ENCODE measurements around the gene ANO8. TPM values are rescaled to one million over a fixed set of nuclear protein-coding genes. Genes with fewer than 3 reads are reported as not detected.
A peak's percentile ranks its signal among the peaks of the same experiment; 100 is the strongest.

Gene ANO8
- total and polyA plus RNA-seq, 2 experiments from 2014 or later, result 4.5 to 24.9 TPM

DNA sequence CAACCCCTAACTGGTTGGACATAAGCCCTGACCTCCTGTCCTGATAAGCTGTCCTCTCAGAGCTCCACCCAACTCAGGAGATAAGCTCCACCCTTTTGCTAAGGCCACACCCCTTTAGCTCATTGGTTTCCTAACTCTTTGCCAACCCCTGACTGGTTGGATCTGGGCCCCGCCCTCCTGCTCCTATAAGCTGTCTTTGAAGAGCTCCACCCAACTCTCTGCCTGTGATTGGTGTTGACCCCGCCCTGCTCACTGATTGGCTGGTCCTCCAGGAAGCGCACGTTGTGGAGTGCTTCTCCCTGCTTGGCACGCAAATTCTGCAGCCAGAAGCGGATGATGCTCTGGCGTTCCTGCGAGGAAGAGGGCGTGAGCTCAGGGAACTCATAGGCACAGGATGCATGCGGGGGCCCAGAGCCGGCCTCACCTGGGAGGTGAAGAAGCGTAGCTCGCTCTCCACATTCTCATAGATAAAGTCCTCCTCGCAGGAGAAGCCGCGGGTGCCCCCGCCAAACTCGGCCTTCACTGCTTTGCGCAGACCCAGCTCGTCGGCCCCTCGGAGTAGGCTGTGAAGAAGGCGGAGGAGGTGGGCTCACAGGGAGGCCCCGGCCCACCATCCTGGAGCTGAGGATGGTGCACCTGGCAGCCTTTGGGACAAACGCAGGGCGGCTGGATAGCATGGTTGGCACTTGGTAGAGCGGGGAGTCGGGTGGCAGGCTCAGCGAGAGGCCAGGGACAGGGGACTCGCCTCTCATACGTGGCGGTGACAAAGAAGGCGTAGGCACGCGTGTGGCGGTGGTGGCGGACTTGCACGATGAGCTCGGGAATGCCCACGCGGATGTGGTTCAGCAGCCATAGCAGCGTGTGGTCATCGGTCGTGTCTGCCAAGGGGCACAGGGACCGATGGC is 1.7 kb downstream of the ANO8 start:
- H3K27ac Mint-ChIP-seq, result no peak overlapping the region
- peak; percentile 6 for ATAC-seq
- H3K4me1 Mint-ChIP-seq, result peaks cover 20% of the 10 kb centered on the region
- DNase-seq (ENCODE audit: low spot score), result peak; percentile 94
- no peak overlapping the region for H2AFZ ChIP-seq
- no peaks in the 10 kb centered on the region for H3K79me2 ChIP-seq (replicated peaks; ENCODE audit: insufficient read depth)
- no peaks in the 10 kb centered on the region for H3K9me2 ChIP-seq (ENCODE audit: insufficient read depth)
- H3K4me3 ChIP-seq, result peak overlapping the region; percentile 12; the same call in 1 of the 2 replicates
- no peaks in the 10 kb centered on the region for H4K20me1 ChIP-seq (replicated peaks; ENCODE audit: insufficient read depth)
- H3K4me2 ChIP-seq, result 0 out of 2 replicates have a peak overlapping the region, but pooled peaks have one; percentile 20
- H3K36me3 Mint-ChIP-seq (ENCODE audit: low read depth), result peaks cover 18% of the 10 kb centered on the region
- peaks cover 5% of the 10 kb centered on the region; the same call in 2 of the 3 replicates for H3K9me3 Mint-ChIP-seq
- H3K4me1 ChIP-seq (ENCODE audit: insufficient read depth), result no peaks in the 10 kb centered on the region; the same call in 1 of the 2 replicates
- peaks cover 9% of the 10 kb centered on the region; the same call in 1 of the 2 replicates for H3K27me3 ChIP-seq (ENCODE audit: insufficient read depth)
- TF ChIP-seq CREB1 (CRISPR knock-in tag; IDR thresholded peaks at IDR 0.05; ENCODE audit: low read depth) (no peak), POLR2AphosphoS5 (IDR thresholded peaks at IDR 0.05; ENCODE audit: low read depth) (peak; percentile 46)
- peaks cover 14% of the 10 kb centered on the region for H3F3A ChIP-seq (replicated peaks; ENCODE audit: low read depth)
- peak overlapping the region; percentile 51 for H3K4me3 Mint-ChIP-seq
- H3K27me3 Mint-ChIP-seq (ENCODE audit: insufficient read depth, low read depth, poor library complexity), result peaks cover 19% of the 10 kb centered on the region
- H3K36me3 ChIP-seq (ENCODE audit: insufficient read depth), result no peaks in the 10 kb centered on the region
- no peak overlapping the region for H3K27ac ChIP-seq (ENCODE audit: low read depth)

DNA sequence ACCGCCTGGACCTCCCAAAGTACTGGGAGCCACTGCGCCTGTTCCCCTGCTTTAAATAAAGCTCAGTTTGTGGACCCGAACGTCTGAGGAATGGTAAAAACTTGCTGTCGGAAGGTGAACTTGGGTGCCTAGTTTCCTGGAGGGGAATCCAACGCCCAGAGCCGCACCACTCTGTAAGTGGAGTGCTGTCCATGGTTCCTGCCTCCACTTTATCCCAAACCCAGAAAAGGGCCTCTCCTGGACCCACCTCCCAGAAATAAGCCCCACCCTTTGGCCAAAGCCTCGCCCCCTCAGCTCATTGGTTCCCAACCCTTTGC is 2.3 kb downstream of the ANO8 start:
- Histone ChIP-seq H2AFZ (no peak overlapping the region), H3F3A (replicated peaks; ENCODE audit: low read depth) (peaks cover 20% of the 10 kb centered on the region), H3K27me3 (ENCODE audit: insufficient read depth) (peaks cover 9% of the 10 kb centered on the region; the same call in 1 of the 2 replicates), H3K4me1 (ENCODE audit: insufficient read depth) (peaks cover 2% of the 10 kb centered on the region; the same call in 1 of the 2 replicates), H3K79me2 (replicated peaks; ENCODE audit: insufficient read depth) (no peaks in the 10 kb centered on the region), H3K4me2 (no peak overlapping the region), H4K20me1 (replicated peaks; ENCODE audit: insufficient read depth) (no peaks in the 10 kb centered on the region), H3K36me3 (ENCODE audit: insufficient read depth) (no peaks in the 10 kb centered on the region), H3K27ac (ENCODE audit: low read depth) (no peak overlapping the region), H3K4me3 (no peak overlapping the region), H3K9me2 (ENCODE audit: insufficient read depth) (no peaks in the 10 kb centered on the region)
- no peak overlapping the region for H3K27ac Mint-ChIP-seq
- H3K9me3 Mint-ChIP-seq, result peaks cover 5% of the 10 kb centered on the region; the same call in 2 of the 3 replicates
- peaks cover 18% of the 10 kb centered on the region for H3K36me3 Mint-ChIP-seq (ENCODE audit: low read depth)
- peaks cover 19% of the 10 kb centered on the region for H3K27me3 Mint-ChIP-seq (ENCODE audit: insufficient read depth, low read depth, poor library complexity)
- no peak for DNase-seq (ENCODE audit: low spot score)
- peaks cover 22% of the 10 kb centered on the region for H3K4me1 Mint-ChIP-seq
- no peak for ATAC-seq
- H3K4me3 Mint-ChIP-seq, result no peak overlapping the region
- TF ChIP-seq POLR2AphosphoS5 (IDR thresholded peaks at IDR 0.05; ENCODE audit: low read depth) (no peak), STAT1 (IDR thresholded peaks at IDR 0.05; ENCODE audit: unreplicated experiment) (no peak), ZNF114 (CRISPR knock-in tag; IDR thresholded peaks at IDR 0.05) (no peak), EZH2phosphoT487 (IDR thresholded peaks at IDR 0.05; ENCODE audit: unreplicated experiment) (no peak)
- TF ChIP-seq, protein P1, sequence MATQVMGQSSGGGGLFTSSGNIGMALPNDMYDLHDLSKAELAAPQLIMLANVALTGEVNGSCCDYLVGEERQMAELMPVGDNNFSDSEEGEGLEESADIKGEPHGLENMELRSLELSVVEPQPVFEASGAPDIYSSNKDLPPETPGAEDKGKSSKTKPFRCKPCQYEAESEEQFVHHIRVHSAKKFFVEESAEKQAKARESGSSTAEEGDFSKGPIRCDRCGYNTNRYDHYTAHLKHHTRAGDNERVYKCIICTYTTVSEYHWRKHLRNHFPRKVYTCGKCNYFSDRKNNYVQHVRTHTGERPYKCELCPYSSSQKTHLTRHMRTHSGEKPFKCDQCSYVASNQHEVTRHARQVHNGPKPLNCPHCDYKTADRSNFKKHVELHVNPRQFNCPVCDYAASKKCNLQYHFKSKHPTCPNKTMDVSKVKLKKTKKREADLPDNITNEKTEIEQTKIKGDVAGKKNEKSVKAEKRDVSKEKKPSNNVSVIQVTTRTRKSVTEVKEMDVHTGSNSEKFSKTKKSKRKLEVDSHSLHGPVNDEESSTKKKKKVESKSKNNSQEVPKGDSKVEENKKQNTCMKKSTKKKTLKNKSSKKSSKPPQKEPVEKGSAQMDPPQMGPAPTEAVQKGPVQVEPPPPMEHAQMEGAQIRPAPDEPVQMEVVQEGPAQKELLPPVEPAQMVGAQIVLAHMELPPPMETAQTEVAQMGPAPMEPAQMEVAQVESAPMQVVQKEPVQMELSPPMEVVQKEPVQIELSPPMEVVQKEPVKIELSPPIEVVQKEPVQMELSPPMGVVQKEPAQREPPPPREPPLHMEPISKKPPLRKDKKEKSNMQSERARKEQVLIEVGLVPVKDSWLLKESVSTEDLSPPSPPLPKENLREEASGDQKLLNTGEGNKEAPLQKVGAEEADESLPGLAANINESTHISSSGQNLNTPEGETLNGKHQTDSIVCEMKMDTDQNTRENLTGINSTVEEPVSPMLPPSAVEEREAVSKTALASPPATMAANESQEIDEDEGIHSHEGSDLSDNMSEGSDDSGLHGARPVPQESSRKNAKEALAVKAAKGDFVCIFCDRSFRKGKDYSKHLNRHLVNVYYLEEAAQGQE (IDR thresholded peaks at IDR 0.05; ENCODE audit: unreplicated experiment), result peak; percentile 70
